GM20000 (cell line): ENCODE data around the gene ALG12.

Experiments
- DNase-seq: peaks from one replicate; pipeline ENCODE4 v3.0.0; 2012; ENCODE audit warnings: low spot score
- TF ChIP-seq, protein P1 (sequence below): IDR thresholded peaks from 2 replicates; pipeline ENCODE4 v1.5.1; 2012; ENCODE audit warnings: mild to moderate bottlenecking, control low read depth; ENCODE audit errors: extremely low read depth, missing control alignments

Gene ALG12

DNA sequence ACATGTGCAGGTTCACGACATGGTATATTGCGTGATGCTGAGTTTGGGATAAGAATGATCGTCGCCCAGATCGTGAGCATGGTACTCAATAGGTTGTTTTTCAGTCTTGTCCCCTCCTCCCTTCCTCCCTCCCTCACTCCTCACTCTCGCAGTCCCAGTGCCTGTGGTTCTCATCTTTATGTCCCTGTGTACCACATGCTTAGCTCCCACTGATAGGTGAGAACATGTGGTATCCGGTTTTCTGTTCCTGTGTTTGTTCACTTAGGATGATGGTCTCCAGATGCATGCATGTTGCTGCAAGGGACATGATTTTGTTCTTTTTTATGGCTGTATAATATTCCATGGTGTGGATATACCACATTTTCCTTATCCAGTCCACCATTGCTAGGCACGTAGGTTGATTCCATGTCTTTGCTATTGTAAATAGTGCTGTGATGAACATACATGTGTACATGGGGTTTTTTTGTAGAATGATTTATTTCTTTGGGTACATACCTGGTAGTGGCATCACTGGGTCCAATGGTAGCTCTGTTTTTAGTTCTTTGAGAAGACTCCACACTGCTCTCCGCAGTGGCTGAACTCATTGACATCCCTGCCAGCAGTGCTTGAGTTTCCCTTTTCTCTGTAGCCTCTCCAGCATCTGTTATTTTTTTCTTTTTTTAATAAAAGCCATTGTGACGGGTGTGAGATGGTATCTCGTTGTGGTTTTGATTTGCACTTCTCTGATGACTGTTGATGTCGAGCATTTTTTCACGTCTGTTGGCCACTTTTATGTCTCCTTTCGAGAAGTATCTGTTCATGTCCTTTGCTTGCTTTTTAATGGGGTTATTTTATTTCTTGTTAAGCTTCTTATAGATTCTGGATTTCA lies 48.2 kb downstream of the ALG12 start:
- TF ChIP-seq, protein P1, sequence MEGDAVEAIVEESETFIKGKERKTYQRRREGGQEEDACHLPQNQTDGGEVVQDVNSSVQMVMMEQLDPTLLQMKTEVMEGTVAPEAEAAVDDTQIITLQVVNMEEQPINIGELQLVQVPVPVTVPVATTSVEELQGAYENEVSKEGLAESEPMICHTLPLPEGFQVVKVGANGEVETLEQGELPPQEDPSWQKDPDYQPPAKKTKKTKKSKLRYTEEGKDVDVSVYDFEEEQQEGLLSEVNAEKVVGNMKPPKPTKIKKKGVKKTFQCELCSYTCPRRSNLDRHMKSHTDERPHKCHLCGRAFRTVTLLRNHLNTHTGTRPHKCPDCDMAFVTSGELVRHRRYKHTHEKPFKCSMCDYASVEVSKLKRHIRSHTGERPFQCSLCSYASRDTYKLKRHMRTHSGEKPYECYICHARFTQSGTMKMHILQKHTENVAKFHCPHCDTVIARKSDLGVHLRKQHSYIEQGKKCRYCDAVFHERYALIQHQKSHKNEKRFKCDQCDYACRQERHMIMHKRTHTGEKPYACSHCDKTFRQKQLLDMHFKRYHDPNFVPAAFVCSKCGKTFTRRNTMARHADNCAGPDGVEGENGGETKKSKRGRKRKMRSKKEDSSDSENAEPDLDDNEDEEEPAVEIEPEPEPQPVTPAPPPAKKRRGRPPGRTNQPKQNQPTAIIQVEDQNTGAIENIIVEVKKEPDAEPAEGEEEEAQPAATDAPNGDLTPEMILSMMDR: no peak
- no peak for DNase-seq

DNA sequence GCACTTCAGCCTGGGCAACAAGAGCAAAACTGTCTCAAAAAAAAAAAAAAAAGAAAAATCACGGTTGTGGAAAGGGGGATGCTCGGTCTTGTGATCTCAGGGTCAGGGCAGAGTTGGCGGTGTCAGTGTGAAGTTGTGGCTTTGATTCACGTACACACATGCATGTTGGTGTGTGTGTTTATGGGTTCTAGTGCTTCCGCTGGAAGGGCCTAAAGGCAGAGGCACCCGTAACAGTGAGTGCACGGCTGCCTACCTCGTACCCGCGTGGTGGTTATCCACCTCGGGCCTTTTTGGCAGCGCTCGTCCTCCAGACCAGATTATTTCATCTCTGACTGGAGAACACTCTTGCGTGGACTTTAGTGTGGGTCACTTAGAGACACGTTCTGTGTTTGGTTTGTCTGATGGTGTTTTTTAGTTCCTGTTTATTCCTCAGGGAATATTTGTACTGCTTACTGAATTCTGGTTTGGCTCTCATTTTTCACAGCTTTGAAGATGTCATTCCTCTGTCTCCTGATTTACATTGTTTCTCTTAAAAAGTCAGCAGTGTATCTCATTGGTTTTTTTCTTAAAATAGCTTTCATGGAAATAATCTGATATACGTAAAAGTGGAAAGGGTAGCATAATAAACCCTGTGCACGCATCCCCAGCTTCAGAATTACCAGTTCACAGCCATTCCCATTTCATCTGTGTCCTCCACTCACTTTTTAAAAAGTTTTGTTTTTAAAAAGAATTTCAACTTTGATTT lies 49.0 kb downstream of the ALG12 start:
- TF ChIP-seq, protein P1: no peak
- no peak for DNase-seq

DNA sequence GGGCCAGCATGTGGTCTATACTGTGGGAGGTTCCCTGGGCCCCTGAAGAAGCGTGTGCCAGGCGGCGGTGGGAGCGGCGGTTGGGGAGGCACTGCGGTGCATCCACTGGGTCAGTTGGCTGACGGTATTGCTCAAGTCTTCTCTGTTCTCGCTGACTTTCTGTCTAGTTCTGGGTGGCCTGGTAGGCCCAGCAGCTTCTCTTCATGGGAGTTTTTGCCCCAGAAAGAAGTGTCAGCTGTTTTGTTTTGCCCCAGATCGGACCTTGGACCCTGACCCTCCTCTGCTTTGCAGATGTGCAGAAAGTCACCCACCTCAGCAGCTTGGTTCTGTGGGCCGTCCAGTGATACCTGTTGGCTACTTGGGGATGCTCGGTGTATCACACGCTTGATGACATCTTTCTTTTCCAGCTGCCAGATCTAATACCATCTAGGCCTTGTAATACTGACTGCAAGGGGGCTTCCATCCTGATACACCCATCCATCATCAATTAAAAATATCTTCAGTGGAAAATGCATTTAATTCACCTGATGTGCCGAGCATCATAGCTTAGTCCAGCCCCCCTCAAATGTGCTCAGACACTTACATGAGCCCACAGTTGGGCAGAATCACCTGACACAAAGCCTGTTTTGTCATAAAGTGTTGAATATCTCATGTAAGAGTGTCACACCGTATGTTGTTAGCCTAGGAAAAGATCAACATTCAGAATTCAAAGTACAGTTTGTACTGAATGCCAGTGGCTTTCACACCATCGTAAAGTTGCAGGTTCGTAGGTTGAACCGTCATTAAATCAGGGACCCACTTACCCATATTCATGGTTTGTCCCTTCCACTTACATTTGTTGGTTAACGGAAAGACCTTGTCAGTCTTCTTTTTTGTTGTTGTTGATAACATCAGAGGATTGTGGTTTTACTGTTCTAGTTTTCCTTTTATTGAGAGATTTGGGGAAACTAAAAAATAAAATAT lies 50.7 kb downstream of the ALG12 start:
- no peak for DNase-seq
- TF ChIP-seq, protein P1: no peak

DNA sequence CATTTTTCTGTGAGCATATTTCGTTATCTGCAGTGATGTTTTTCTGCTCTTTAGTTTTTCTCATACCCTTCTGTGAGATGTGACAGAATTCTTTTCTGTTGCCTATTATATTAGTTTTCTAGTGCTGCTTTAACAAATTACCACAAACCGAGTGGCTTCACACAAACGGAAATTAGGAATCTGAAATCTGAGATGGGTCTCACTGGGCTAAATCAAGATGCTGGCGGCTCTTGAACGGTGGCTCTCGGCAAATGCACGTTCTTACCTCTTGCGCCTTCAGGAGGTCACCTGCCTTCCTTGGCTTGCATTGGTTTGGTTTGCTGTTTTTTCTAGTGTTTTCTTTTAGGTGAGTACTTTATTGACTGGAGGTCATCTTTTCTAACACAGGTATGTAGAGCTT lies 51.6 kb downstream of the ALG12 start:
- DNase-seq: no peak
- TF ChIP-seq, protein P1: no peak

DNA sequence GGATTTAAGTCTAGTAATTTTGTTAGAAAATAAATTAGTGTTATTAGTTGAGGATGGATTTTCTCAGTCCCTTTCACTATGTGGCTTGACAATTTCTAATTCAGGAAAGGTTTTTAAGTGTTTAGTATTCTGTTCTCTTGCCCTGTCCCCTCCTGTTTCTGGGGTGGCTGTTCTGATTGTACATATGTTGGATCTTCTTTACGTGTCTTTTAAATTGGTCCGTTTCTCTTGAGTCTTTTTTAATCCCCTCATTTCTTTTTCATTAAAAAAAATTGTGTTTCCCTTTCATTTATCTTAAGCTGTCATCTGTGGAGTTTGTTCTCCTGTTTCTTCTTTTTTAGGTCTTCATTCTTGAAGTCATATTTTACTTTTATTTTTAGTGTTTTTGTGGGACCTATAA lies 52.1 kb downstream of the ALG12 start:
- DNase-seq: no peak
- TF ChIP-seq, protein P1: no peak

DNA sequence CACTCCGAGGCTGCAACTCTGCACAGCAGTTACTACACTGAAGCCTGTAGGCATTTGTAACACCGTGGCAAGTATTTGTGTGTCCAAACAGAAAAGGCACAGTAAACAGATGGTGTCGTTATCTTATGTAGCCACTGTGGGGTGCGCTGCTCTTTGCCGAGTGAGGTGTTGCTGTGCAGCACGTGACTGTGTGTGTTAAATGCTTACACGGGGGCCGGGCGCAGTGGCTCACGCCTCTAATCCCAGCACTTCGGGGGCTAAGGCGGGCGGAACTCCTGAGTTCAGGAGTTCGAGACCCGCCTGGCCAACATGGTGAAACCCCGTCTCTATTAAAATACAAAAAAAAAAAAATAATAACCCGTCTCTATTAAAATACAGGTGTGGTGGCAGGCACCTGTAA lies 53.1 kb downstream of the ALG12 start:
- no peak for DNase-seq
- TF ChIP-seq, protein P1: no peak
